Sciatic nerve (tissue), 2 donors: ENCODE results near the gene NAGS. TPM values are rescaled to one million over a fixed set of nuclear protein-coding genes. Genes with fewer than 3 reads are reported as not detected.
"Not testable (repeated sequence)": the region's sequence is repeated elsewhere in the genome, so short reads cannot be mapped to it uniquely, and the experiment has no call there.

Experiments
- ATAC-seq: fragments of 200-7000 bp; cut with Tn5 transposase; one replicate; pipeline ENCODE4 v1.9.1; 2020; ENCODE audit warnings: mild to moderate bottlenecking, moderate library complexity
- DNase-seq: peaks from one replicate; pipeline ENCODE4 v3.0.0-alpha.2; 2020; ENCODE audit warnings: low spot score
- intact Hi-C: fragments of 100-400 bp; cut with DNase I; formaldehyde crosslinking; loops from one replicate; pipeline ENCODE4 v1.14.2; 2022
- total RNA-seq: library from RNA; stranded (reverse); fragmentation: NEBNext Ultra II Directional; extraction: Animal tissue kit (Norgen Biotek cat#: 25700); gene quantifications from one replicate; pipeline ENCODE4 v1.2.1, GENCODE V29; 2021
- donor health status: DM: no; HTN: no; CAD: no.
- donor health status: DM: no; HTN: no; CAD: no.

The NAGS gene
- total RNA-seq, 1 donor from 2014 or later = 0.58 TPM

GRCh38 chr17:43982171-43982570 lies 22.3 kb upstream of the NAGS start:
- DNase-seq (no peak), ATAC-seq (no peak)
- intact Hi-C loops = no loop called here

GRCh38 chr17:43983196-43983514 lies 21.3 kb upstream of the NAGS start:
- DNase-seq = no peak
- no peak for ATAC-seq

GRCh38 chr17:43983515-43984411 lies 20.7 kb upstream of the NAGS start:
- intact Hi-C loops = no loop called here
- ATAC-seq (peak; percentile 39), DNase-seq (no peak)

More at GRCh38 chr17:43983196-43983514, 21.3 kb upstream of the NAGS start:
- intact Hi-C loops = no loop called here

GRCh38 chr17:43984521-43984920 lies 19.9 kb upstream of the NAGS start:
- no peak for ATAC-seq
- intact Hi-C loops = no loop called here

GRCh38 chr17:43986225-43986981 lies 18.0 kb upstream of the NAGS start:
- DNase-seq = no peak
- intact Hi-C loops = no loop called here
- no peak for ATAC-seq

More at GRCh38 chr17:43984521-43984920, 19.9 kb upstream of the NAGS start:
- no peak for DNase-seq

GRCh38 chr17:43987131-43988021 lies 17.0 kb upstream of the NAGS start:
- intact Hi-C loops = no loop called here
- DNase-seq = no peak
- no peak for ATAC-seq

- ATAC-seq (no peak), DNase-seq (no peak)
- intact Hi-C loops = no loop called here
Measured at GRCh38 chr17:43988301-43988700, 16.1 kb upstream of the NAGS start.

GRCh38 chr17:43992641-43993040 lies 11.8 kb upstream of the NAGS start:
- intact Hi-C loops = loop anchor here (5.0 kb wide), 1 partner anchor 50 kb away; the partner anchor contains the start of gene PPY
- ATAC-seq = no peak
- no peak for DNase-seq

GRCh38 chr17:43994272-43995149 lies 9.9 kb upstream of the NAGS start:
- peak; percentile 82 for ATAC-seq
- intact Hi-C loops = loop anchor here (5.0 kb wide), 1 partner anchor 52 kb away; the partner anchor contains the start of gene PPY

GRCh38 chr17:43995150-43995471 lies 9.3 kb upstream of the NAGS start:
- ATAC-seq (no peak), DNase-seq (no peak)
- intact Hi-C loops = no loop called here

More at GRCh38 chr17:43994272-43995149, 9.9 kb upstream of the NAGS start:
- DNase-seq = peak; percentile 74

- ATAC-seq, DNase-seq, intact Hi-C loops: not testable (repeated sequence)
Measured at GRCh38 chr17:43997180-43997579, 7.2 kb upstream of the NAGS start.

GRCh38 chr17:43998552-43998951 lies 5.9 kb upstream of the NAGS start:
- ATAC-seq (no peak), DNase-seq (no peak)
- intact Hi-C loops = no loop called here

- DNase-seq (no peak), ATAC-seq (no peak)
- intact Hi-C loops = no loop called here
Measured at GRCh38 chr17:43999024-43999423, 5.4 kb upstream of the NAGS start.

GRCh38 chr17:44000141-44000860 lies 4.1 kb upstream of the NAGS start:
- DNase-seq = no peak
- intact Hi-C loops = no loop called here
- no peak for ATAC-seq

GRCh38 chr17:44000871-44001460 lies 3.5 kb upstream of the NAGS start:
- no peak for ATAC-seq
- intact Hi-C loops = no loop called here
- DNase-seq = no peak

GRCh38 chr17:44001461-44001920 lies 2.9 kb upstream of the NAGS start:
- intact Hi-C loops = no loop called here
- ATAC-seq (no peak), DNase-seq (no peak)

- DNase-seq = no peak
- intact Hi-C loops = no loop called here
- no peak for ATAC-seq
Measured at GRCh38 chr17:44002141-44002848, 2.1 kb upstream of the NAGS start.
